Measurements from ENCODE around the gene MORC3. TPM values are rescaled to one million over a fixed set of nuclear protein-coding genes. Genes with fewer than 3 reads are reported as not detected.
"Not testable (repeated sequence)": the region's sequence is repeated elsewhere in the genome, so short reads cannot be mapped to it uniquely, and the experiment has no call there.

The MORC3 gene
- total RNA-seq, 2 experiments from 2014 or later, result 23.0 to 34.3 TPM

DNA sequence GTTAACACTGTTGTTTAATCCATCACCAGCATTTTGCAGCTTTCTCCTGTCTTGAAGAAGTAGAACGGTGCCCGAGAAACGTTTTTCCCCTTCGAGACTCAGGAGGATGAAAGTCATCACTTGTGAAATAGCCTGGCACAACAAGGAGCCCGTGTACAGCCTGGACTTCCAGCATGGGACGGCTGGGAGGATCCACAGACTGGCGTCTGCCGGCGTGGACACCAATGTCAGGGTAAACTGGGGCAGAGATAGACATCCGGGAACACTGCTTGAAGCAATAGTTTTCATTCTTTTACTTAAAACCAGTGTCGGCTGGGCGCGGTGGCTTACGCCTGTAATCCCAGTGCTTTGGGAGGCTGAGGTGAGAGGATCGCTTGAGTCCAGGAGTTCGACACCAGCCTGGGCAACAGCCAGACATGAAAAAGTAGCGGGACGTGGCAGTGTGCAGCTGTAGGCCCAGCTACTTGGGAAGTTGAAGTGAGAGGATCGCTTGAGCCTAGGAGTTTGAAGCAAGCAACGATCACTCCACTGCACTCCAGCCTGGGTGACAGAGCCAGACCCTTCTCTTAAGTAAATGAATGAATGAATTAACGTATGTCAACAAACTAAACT is 66.1 kb downstream of the MORC3 start:
- peak overlapping the region; percentile 83; the same call in 1 of the 2 replicates for H2AFZ ChIP-seq (ENCODE audit: low read length)
- CTCF ChIA-PET (ENCODE audit: unreplicated experiment), result no interaction called here

DNA sequence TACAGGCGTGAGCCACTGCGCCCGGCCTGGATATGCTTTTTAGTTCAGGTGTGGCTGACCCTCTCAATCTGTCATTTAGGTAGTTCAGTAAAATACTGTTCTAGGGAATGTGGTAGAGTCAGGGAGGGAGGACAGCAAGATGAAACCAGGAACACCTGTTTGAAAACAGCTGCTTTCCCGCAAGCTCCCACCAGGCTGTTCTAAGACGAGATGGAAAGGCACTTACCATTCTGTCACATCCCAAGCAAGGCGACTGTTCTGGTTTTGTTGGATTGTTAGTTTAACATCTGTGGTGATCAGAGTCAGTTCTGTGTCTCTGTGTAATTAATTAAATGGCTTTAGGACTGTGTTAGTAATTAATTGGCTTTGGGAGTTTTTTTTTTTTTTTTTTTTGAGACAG is 68.1 kb downstream of the MORC3 start:
- no peaks in the 10 kb centered on the region for H3K9me3 ChIP-seq (ENCODE audit: low read length)
- H3K36me3 ChIP-seq (ENCODE audit: insufficient read depth, low read length), result peaks cover 45% of the 10 kb centered on the region
- no peak for TF ChIP-seq EZH2phosphoT487 (IDR thresholded peaks at IDR 0.05; ENCODE audit: borderline replicate concordance, low read depth, low read length)
- TF ChIP-seq, protein P1, sequence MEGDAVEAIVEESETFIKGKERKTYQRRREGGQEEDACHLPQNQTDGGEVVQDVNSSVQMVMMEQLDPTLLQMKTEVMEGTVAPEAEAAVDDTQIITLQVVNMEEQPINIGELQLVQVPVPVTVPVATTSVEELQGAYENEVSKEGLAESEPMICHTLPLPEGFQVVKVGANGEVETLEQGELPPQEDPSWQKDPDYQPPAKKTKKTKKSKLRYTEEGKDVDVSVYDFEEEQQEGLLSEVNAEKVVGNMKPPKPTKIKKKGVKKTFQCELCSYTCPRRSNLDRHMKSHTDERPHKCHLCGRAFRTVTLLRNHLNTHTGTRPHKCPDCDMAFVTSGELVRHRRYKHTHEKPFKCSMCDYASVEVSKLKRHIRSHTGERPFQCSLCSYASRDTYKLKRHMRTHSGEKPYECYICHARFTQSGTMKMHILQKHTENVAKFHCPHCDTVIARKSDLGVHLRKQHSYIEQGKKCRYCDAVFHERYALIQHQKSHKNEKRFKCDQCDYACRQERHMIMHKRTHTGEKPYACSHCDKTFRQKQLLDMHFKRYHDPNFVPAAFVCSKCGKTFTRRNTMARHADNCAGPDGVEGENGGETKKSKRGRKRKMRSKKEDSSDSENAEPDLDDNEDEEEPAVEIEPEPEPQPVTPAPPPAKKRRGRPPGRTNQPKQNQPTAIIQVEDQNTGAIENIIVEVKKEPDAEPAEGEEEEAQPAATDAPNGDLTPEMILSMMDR (conservative IDR thresholded peaks at IDR 0.05; ENCODE audit: low read length), result no peak
- no peaks in the 10 kb centered on the region for H3K9me2 ChIP-seq (ENCODE audit: insufficient read depth, low read length)
- no peak overlapping the region for H3K4me2 ChIP-seq (ENCODE audit: low read length)
- peaks cover 8% of the 10 kb centered on the region for H3K4me1 ChIP-seq (ENCODE audit: insufficient read depth, low read length, poor library complexity, severe bottlenecking)
- H3K4me3 ChIP-seq (ENCODE audit: low read depth, low read length, poor library complexity, severe bottlenecking), result no peak overlapping the region
- H4K20me1 ChIP-seq (ENCODE audit: insufficient read depth, low read length), result no peaks in the 10 kb centered on the region
- intact Hi-C loops (cut with micrococcal nuclease; ENCODE audit: unreplicated experiment), result loop anchor here (5.0 kb wide), 1 partner anchor 246 kb away; no protein-coding TSS in a partner anchor
- no peak for DNase-seq (ENCODE audit: low spot score)
- H3K79me2 ChIP-seq (ENCODE audit: insufficient read depth, low read depth, low read length), result no peaks in the 10 kb centered on the region
- no peak overlapping the region for H3K27ac ChIP-seq (ENCODE audit: low read depth, low read length, poor library complexity, severe bottlenecking)
- no TSS peak for BruUV-seq (replicated peaks)
- no peak overlapping the region for H2AFZ ChIP-seq (ENCODE audit: low read length)
- CTCF ChIA-PET (ENCODE audit: unreplicated experiment), result no interaction called here
- POLR2A ChIA-PET, result interaction anchor here (0.6 to 0.7 kb wide), 3 partner anchors 17 to 734 kb away, joined by 3 to 4 read pairs (median 3); no protein-coding TSS in a partner anchor

More for the DNA sequence above, 66.1 kb downstream of the MORC3 start:
- no TSS peak for BruUV-seq (replicated peaks)
- DNase-seq (ENCODE audit: low spot score), result no peak
- Histone ChIP-seq H3K4me2 (ENCODE audit: low read length) (peak overlapping the region; percentile 90), H3K27ac (ENCODE audit: low read depth, low read length, poor library complexity, severe bottlenecking) (peak overlapping the region; percentile 23), H3K4me3 (ENCODE audit: low read depth, low read length, poor library complexity, severe bottlenecking) (peak overlapping the region; percentile 84), H3K9me2 (ENCODE audit: insufficient read depth, low read length) (no peaks in the 10 kb centered on the region), H3K4me1 (ENCODE audit: insufficient read depth, low read length, poor library complexity, severe bottlenecking) (peaks cover 8% of the 10 kb centered on the region), H3K79me2 (ENCODE audit: insufficient read depth, low read depth, low read length) (no peaks in the 10 kb centered on the region), H3K9me3 (ENCODE audit: low read length) (no peaks in the 10 kb centered on the region), H3K36me3 (ENCODE audit: insufficient read depth, low read length) (peaks cover 35% of the 10 kb centered on the region), H4K20me1 (ENCODE audit: insufficient read depth, low read length) (no peaks in the 10 kb centered on the region)
- POLR2A ChIA-PET, result interaction anchor here (0.6 kb wide), 2 partner anchors 36 to 331 kb away, joined by 3 to 7 read pairs; no protein-coding TSS in a partner anchor
- no peak for TF ChIP-seq EZH2phosphoT487 (IDR thresholded peaks at IDR 0.05; ENCODE audit: borderline replicate concordance, low read depth, low read length)
- TF ChIP-seq, protein P1 (conservative IDR thresholded peaks at IDR 0.05; ENCODE audit: low read length), result no peak
- intact Hi-C loops (cut with micrococcal nuclease; ENCODE audit: unreplicated experiment), result loop anchor here (5.0 kb wide), 1 partner anchor 244 kb away; no protein-coding TSS in a partner anchor

DNA sequence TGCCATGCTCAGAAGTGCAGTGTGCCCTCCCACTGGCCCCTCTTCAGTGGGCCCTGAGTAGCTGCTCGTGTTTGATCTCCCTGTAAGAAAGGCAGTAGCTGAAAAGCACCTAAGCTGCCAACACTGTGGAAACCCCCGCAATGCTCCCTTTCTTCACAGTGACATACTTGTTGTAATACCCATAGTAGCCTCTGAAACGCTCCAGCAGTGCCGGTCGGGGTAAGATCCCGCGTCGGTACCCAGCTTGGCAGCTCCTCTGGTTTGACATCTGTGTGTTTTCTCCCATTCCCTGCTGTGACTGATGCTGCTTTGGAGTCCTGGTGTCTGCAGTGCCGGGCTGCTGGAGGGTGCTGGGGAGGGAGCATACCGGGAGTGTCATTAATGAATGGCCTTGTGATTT is 68.8 kb downstream of the MORC3 start:
- ChIA-PET CTCF (ENCODE audit: unreplicated experiment) (no interaction called here), POLR2A (interaction anchor here (0.7 kb wide), 1 partner anchor 734 kb away, joined by 3 read pairs; no protein-coding TSS in a partner anchor)
- Histone ChIP-seq H3K4me1 (ENCODE audit: insufficient read depth, low read length, poor library complexity, severe bottlenecking) (peaks cover 8% of the 10 kb centered on the region), H3K4me2 (ENCODE audit: low read length) (no peak overlapping the region), H3K4me3 (ENCODE audit: low read depth, low read length, poor library complexity, severe bottlenecking) (no peak overlapping the region), H3K9me2 (ENCODE audit: insufficient read depth, low read length) (no peaks in the 10 kb centered on the region), H3K36me3 (ENCODE audit: insufficient read depth, low read length) (peaks cover 51% of the 10 kb centered on the region), H3K79me2 (ENCODE audit: insufficient read depth, low read depth, low read length) (no peaks in the 10 kb centered on the region), H3K9me3 (ENCODE audit: low read length) (no peaks in the 10 kb centered on the region), H2AFZ (ENCODE audit: low read length) (no peak overlapping the region), H3K27ac (ENCODE audit: low read depth, low read length, poor library complexity, severe bottlenecking) (no peak overlapping the region), H4K20me1 (ENCODE audit: insufficient read depth, low read length) (no peaks in the 10 kb centered on the region)
- intact Hi-C loops (cut with micrococcal nuclease; ENCODE audit: unreplicated experiment), result loop anchor here (5.0 kb wide), 1 partner anchor 247 kb away; no protein-coding TSS in a partner anchor
- TF ChIP-seq, protein P1 (conservative IDR thresholded peaks at IDR 0.05; ENCODE audit: low read length), result no peak
- DNase-seq (ENCODE audit: low spot score), result no peak
- BruUV-seq (replicated peaks), result no TSS peak

DNA sequence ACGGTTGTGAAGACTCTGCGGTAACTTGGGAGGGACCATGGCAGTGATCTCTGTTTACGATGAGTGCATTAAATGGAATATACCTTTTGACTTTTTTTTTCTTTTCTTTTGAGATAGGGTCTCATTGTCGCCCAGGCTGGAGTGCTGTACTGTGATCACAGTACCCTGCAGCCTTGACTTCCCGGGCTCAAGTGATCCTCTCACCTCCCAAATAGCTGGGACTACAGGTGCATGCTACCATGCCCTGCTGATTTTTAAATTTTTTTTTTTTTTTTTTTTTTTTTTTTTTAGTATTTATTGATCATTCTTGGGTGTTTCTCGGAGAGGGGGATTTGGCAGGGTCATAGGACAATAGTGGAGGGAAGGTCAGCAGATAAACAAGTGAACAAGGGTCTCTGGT is 71.7 kb downstream of the MORC3 start:
- H3K9me2 ChIP-seq (ENCODE audit: insufficient read depth, low read length); DNase-seq (ENCODE audit: low spot score); BruUV-seq (replicated peaks); CTCF ChIA-PET (ENCODE audit: unreplicated experiment); H3K4me3 ChIP-seq (ENCODE audit: low read depth, low read length, poor library complexity, severe bottlenecking); H3K79me2 ChIP-seq (ENCODE audit: insufficient read depth, low read depth, low read length); H3K4me2 ChIP-seq (ENCODE audit: low read length); H3K27ac ChIP-seq (ENCODE audit: low read depth, low read length, poor library complexity, severe bottlenecking); intact Hi-C loops (cut with micrococcal nuclease; ENCODE audit: unreplicated experiment); H4K20me1 ChIP-seq (ENCODE audit: insufficient read depth, low read length); POLR2A ChIA-PET; H2AFZ ChIP-seq (ENCODE audit: low read length); H3K4me1 ChIP-seq (ENCODE audit: insufficient read depth, low read length, poor library complexity, severe bottlenecking); H3K9me3 ChIP-seq (ENCODE audit: low read length): not testable (repeated sequence)
- peaks cover 71% of the 10 kb centered on the region for H3K36me3 ChIP-seq (ENCODE audit: insufficient read depth, low read length)

Measured in OCI-LY7 (cell line).